ENCODE data around the gene TEX9.

TEX9 gene

GRCh38 chr15:56327721-56328502 lies 37.3 kb upstream of the TEX9 start:
- TF ChIP-seq CTCF (IDR thresholded peaks at IDR 0.05; ENCODE audit: borderline replicate concordance, control extremely low read depth, extremely low read depth, insufficient read depth, missing control alignments) = no peak
- no peak for DNase-seq (ENCODE audit: low spot score)
- in situ Hi-C loops (cut with MboI; ENCODE audit: low sequenced_read_pairs, unreplicated experiment) = no loop called here

- no peak for TF ChIP-seq CTCF (IDR thresholded peaks at IDR 0.05; ENCODE audit: borderline replicate concordance, control extremely low read depth, extremely low read depth, insufficient read depth, missing control alignments)
- no peak for DNase-seq (ENCODE audit: low spot score)
- in situ Hi-C loops (cut with MboI; ENCODE audit: low sequenced_read_pairs, unreplicated experiment) = no loop called here
Observed at GRCh38 chr15:56337084-56337725, 28.0 kb upstream of the TEX9 start.

- no peak for TF ChIP-seq CTCF (IDR thresholded peaks at IDR 0.05; ENCODE audit: borderline replicate concordance, control extremely low read depth, extremely low read depth, insufficient read depth, missing control alignments)
- no peak for DNase-seq (ENCODE audit: low spot score)
- in situ Hi-C loops (cut with MboI; ENCODE audit: low sequenced_read_pairs, unreplicated experiment) = no loop called here
Observed at GRCh38 chr15:56339594-56339993, 25.6 kb upstream of the TEX9 start.

DNA sequence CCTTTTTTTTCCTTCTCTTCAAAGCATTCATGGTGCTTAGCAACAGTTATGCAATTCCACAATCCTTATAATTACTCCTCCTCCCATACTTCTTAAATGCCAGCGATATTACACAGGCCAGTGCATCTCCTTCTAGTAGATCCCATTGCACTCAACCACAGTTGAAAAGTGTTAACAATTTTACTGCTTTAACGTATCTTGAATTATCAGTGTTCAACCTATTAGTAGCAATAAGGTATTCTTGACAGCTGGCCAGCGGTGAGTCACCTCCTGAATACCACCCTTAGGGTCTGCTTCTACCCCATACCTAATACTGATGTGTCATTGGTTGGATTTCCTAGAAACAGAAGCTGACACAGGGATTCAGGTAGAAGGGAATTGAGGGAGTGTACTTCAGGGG lies 24.0 kb upstream of the TEX9 start:
- DNase-seq (ENCODE audit: low spot score) = no peak
- no peak for TF ChIP-seq CTCF (IDR thresholded peaks at IDR 0.05; ENCODE audit: borderline replicate concordance, control extremely low read depth, extremely low read depth, insufficient read depth, missing control alignments)
- in situ Hi-C loops (cut with MboI; ENCODE audit: low sequenced_read_pairs, unreplicated experiment) = no loop called here

- in situ Hi-C loops (cut with MboI; ENCODE audit: low sequenced_read_pairs, unreplicated experiment) = no loop called here
- no peak for TF ChIP-seq CTCF (IDR thresholded peaks at IDR 0.05; ENCODE audit: borderline replicate concordance, control extremely low read depth, extremely low read depth, insufficient read depth, missing control alignments)
- DNase-seq (ENCODE audit: low spot score) = no peak
Observed at GRCh38 chr15:56342653-56343052, 22.6 kb upstream of the TEX9 start.

- TF ChIP-seq CTCF (IDR thresholded peaks at IDR 0.05; ENCODE audit: borderline replicate concordance, control extremely low read depth, extremely low read depth, insufficient read depth, missing control alignments) = no peak
- in situ Hi-C loops (cut with MboI; ENCODE audit: low sequenced_read_pairs, unreplicated experiment) = no loop called here
- DNase-seq (ENCODE audit: low spot score) = no peak
Observed at GRCh38 chr15:56343879-56344278, 21.3 kb upstream of the TEX9 start.

Measured in GM13976 (cell line).